HEK293 (cell line): ENCODE data around the gene HOXA11.

Experiments used
- BCL11B ChIP-seq: fragments of 450-650 bp; formaldehyde crosslinking; IDR thresholded peaks from 2 replicates; pipeline ENCODE4 v1.5.1; 2016; ENCODE audit warnings: low read depth, missing biosample characterization, missing genetic modification characterization
- FEZF1 ChIP-seq: fragments of 450-650 bp; formaldehyde crosslinking; IDR thresholded peaks from 2 replicates; pipeline ENCODE4 v1.5.1; 2016; ENCODE audit warnings: missing biosample characterization, missing genetic modification characterization
- GLIS1 ChIP-seq: fragments of 450-650 bp; formaldehyde crosslinking; IDR thresholded peaks from 2 replicates; pipeline ENCODE4 v1.5.1; 2016; ENCODE audit warnings: missing biosample characterization, missing genetic modification characterization
- IKZF3 ChIP-seq: fragments of 450-650 bp; IDR thresholded peaks from 2 replicates; pipeline ENCODE4 v1.5.0; 2018; ENCODE audit warnings: missing biosample characterization, mild to moderate bottlenecking, missing genetic modification characterization, moderate library complexity
- PRDM4 ChIP-seq: fragments of 450-650 bp; formaldehyde crosslinking; IDR thresholded peaks from 2 replicates; pipeline ENCODE4 v1.5.1; 2017; ENCODE audit warnings: missing biosample characterization, missing genetic modification characterization
- PRDM6 ChIP-seq: fragments of 450-650 bp; formaldehyde crosslinking; IDR thresholded peaks from 2 replicates; pipeline ENCODE4 v1.5.1; 2017; ENCODE audit warnings: missing biosample characterization, missing genetic modification characterization
- TSHZ1 ChIP-seq: fragments of 450-650 bp; formaldehyde crosslinking; IDR thresholded peaks from 2 replicates; pipeline ENCODE4 v1.5.1; 2016; ENCODE audit warnings: missing biosample characterization, missing genetic modification characterization, borderline replicate concordance
- YY2 ChIP-seq: fragments of 450-650 bp; formaldehyde crosslinking; IDR thresholded peaks from 2 replicates; pipeline ENCODE4 v1.5.1; 2016; ENCODE audit warnings: missing biosample characterization, missing genetic modification characterization
- ZBTB26 ChIP-seq: fragments of 450-650 bp; formaldehyde crosslinking; optimal IDR thresholded peaks from 2 replicates; pipeline ENCODE3; 2016; ENCODE audit warnings: missing biosample characterization, mild to moderate bottlenecking, missing genetic modification characterization
- ZBTB44 ChIP-seq: fragments of 450-650 bp; IDR thresholded peaks from 2 replicates; pipeline ENCODE4 v1.5.1; 2018; ENCODE audit warnings: missing biosample characterization, mild to moderate bottlenecking, missing genetic modification characterization
- ZFHX2 ChIP-seq: fragments of 450-650 bp; formaldehyde crosslinking; conservative IDR thresholded peaks from 2 replicates; pipeline ENCODE4 v1.5.1; 2016; ENCODE audit warnings: missing biosample characterization, missing genetic modification characterization
- ZNF184 ChIP-seq: fragments of 450-650 bp; IDR thresholded peaks from 2 replicates; pipeline ENCODE4 v1.5.1; 2018; ENCODE audit warnings: missing biosample characterization, mild to moderate bottlenecking, missing genetic modification characterization
- ZNF202 ChIP-seq: fragments of 450-650 bp; formaldehyde crosslinking; IDR thresholded peaks from 2 replicates; pipeline ENCODE4 v1.5.1; 2016; ENCODE audit warnings: missing biosample characterization, missing genetic modification characterization, borderline replicate concordance
- ZNF366 ChIP-seq: fragments of 450-650 bp; formaldehyde crosslinking; conservative IDR thresholded peaks from 2 replicates; pipeline ENCODE4 v1.5.1; 2016; ENCODE audit warnings: missing biosample characterization, missing genetic modification characterization
- ZNF518A ChIP-seq: fragments of 450-650 bp; formaldehyde crosslinking; conservative IDR thresholded peaks from 2 replicates; pipeline ENCODE4 v1.5.1; 2016; ENCODE audit warnings: low read depth, missing biosample characterization, missing genetic modification characterization
- ZNF660 ChIP-seq: fragments of 450-650 bp; IDR thresholded peaks from 2 replicates; pipeline ENCODE4 v1.5.1; 2018; ENCODE audit warnings: missing biosample characterization, mild to moderate bottlenecking, missing genetic modification characterization
- ZNF776 ChIP-seq: fragments of 450-650 bp; formaldehyde crosslinking; IDR thresholded peaks from 2 replicates; pipeline ENCODE4 v1.5.0; 2017; ENCODE audit warnings: missing biosample characterization, missing genetic modification characterization, borderline replicate concordance
- ZNF785 ChIP-seq: fragments of 450-650 bp; formaldehyde crosslinking; IDR thresholded peaks from 2 replicates; pipeline ENCODE4 v1.5.1; 2016; ENCODE audit warnings: missing biosample characterization, missing genetic modification characterization
- ZNF792 ChIP-seq: fragments of 450-650 bp; formaldehyde crosslinking; IDR thresholded peaks from 2 replicates; pipeline ENCODE4 v1.5.1; 2016; ENCODE audit warnings: missing biosample characterization, missing genetic modification characterization

The HOXA11 gene

GRCh38 chr7:27143950-27144780, 40.9 kb downstream of the HOXA11 start (continued):
- peak; percentile 96 for TF ChIP-seq ZBTB44
- TF ChIP-seq ZNF184 (tag by site-specific recombination): peak; percentile 13; the same call in 1 of the 2 replicates
- peak; percentile 76 for TF ChIP-seq FEZF1 (tag by site-specific recombination)
- TF ChIP-seq ZNF366 (tag by site-specific recombination): 0 out of 2 replicates have a peak, but pooled peaks have one; percentile 15
- TF ChIP-seq PRDM6: peak; percentile 93
- peak; percentile 70; the same call in 1 of the 2 replicates for TF ChIP-seq ZNF660 (tag by site-specific recombination)
- no peak for TF ChIP-seq YY2 (tag by site-specific recombination)
- no peak for TF ChIP-seq ZNF202 (tag by site-specific recombination)
- peak; percentile 82 for TF ChIP-seq BCL11B (tag by site-specific recombination)
- no peak for TF ChIP-seq ZNF785 (tag by site-specific recombination)
- TF ChIP-seq ZNF518A (tag by site-specific recombination): no peak
- no peak for TF ChIP-seq ZNF776 (tag by site-specific recombination)
- 0 out of 2 replicates have a peak, but pooled peaks have one; percentile 4 for TF ChIP-seq ZFHX2
- peak; percentile 30; the same call in 1 of the 2 replicates for TF ChIP-seq IKZF3 (tag by site-specific recombination)
- 0 out of 2 replicates have a peak, but pooled peaks have one; percentile 11 for TF ChIP-seq ZNF792 (tag by site-specific recombination)
- peak; percentile 73 for TF ChIP-seq PRDM4 (tag by site-specific recombination)
- peak; percentile 3; the same call in 1 of the 2 replicates for TF ChIP-seq GLIS1 (tag by site-specific recombination)
- no peak for TF ChIP-seq ZBTB26 (tag by site-specific recombination)
- peak; percentile 88 for TF ChIP-seq TSHZ1 (tag by site-specific recombination)
